ENCODE results near the gene ATP4B. TPM values are rescaled to one million over a fixed set of nuclear protein-coding genes. Genes with fewer than 3 reads are reported as not detected.

ATP4B gene
- total RNA-seq, 1 experiment from 2014 or later, result not detected

DNA sequence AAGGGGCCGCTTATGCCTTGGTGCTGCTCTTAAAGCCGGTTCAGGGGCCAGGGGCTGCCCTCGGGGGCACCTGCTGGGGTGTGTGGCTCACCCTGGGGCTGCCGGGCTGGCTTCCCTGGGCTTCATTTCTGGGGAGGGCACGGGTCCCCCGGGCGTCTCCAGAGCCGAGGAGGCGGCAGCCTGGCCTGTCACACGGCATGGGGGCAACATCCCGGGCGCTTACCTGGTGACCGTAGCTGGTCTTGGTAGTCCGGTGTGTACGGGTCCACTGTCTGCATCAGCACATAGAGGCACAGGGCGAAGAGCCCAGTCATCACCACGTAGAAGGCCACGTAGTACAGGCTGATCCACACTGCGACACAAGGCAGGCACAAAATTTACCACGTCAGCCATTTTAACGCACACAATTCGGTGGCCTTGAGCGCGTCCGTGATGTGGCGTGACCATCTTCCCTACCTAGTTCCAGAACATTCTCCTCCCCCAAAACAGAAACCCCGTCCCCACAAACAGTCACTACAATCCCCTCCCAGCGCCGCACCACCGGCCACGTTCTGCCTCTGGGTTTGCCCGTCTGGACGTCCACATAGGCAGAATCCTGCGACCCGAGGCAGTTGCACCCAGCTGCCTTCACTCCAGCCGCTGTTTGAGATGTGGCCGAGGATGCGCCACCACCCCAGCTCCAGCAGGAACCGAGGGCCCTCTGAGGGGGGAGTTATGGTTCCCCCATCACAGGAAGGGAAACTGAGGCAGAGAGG is 3.2 kb downstream of the ATP4B start:
- H3K18ac ChIP-seq (ENCODE audit: insufficient read length, low read depth, low read length), result no peak overlapping the region
- H4K8ac ChIP-seq (replicated peaks; ENCODE audit: insufficient read length, low read depth, low read length), result no peak overlapping the region
- H2BK120ac ChIP-seq (ENCODE audit: low read depth, low read length, poor library complexity, severe bottlenecking), result no peak overlapping the region
- no CpG with 5 or more reads among the region's 39 CpGs for WGBS (ENCODE audit: extremely low coverage, insufficient read length, low lambda C conversion rate)
- no peak overlapping the region for H2BK12ac ChIP-seq (ENCODE audit: insufficient read length, low read depth, low read length)
- no peak overlapping the region for H2BK20ac ChIP-seq (ENCODE audit: low read depth, low read length, poor library complexity, severe bottlenecking)
- no peak overlapping the region for H2AK5ac ChIP-seq (ENCODE audit: insufficient read length, low read length)
- no peaks in the 10 kb centered on the region for H3K79me2 ChIP-seq (ENCODE audit: insufficient read depth, low read length)
- Mint-ChIP-seq H3K27me3 (ENCODE audit: low read depth) (no peaks in the 10 kb centered on the region; the same call in 1 of the 2 replicates), H3K27ac (peak overlapping the region in 1 of 3 experiments; percentile 8; a peak in 1 of 7 replicates), H3K9me3 (no peaks in the 10 kb centered on the region), H3K36me3 (ENCODE audit: insufficient read depth in 1 of 3, low read depth in 3 of 3) (no peaks in the 10 kb centered on the region), H3K4me3 (no peak overlapping the region), H3K4me1 (peaks cover 2 to 3% of the 10 kb centered on the region in 2 experiments; a peak in 2 of 4 replicates)
- H2BK15ac ChIP-seq (ENCODE audit: low read depth, low read length), result no peak overlapping the region
- H3K23me2 ChIP-seq (ENCODE audit: insufficient read length, low read depth, low read length, poor library complexity, severe bottlenecking), result no peaks in the 10 kb centered on the region
- H3K9me3 ChIP-seq (ENCODE audit: control insufficient read depth, low read depth, low read length), result no peaks in the 10 kb centered on the region
- H3T11ph ChIP-seq (ENCODE audit: low read length), result no peak overlapping the region
- H3K23ac ChIP-seq (ENCODE audit: insufficient read length, low read depth, low read length), result no peak overlapping the region
- H2BK5ac ChIP-seq (ENCODE audit: insufficient read length, low read length), result no peak overlapping the region
- no peak overlapping the region for H3K4ac ChIP-seq (ENCODE audit: low read depth, low read length)
- H2AFZ ChIP-seq (ENCODE audit: low read length), result no peak overlapping the region
- H3K27me3 ChIP-seq (ENCODE audit: insufficient read depth, low read length), result no peaks in the 10 kb centered on the region
- H4K20me1 ChIP-seq (ENCODE audit: control insufficient read depth, insufficient read depth, insufficient read length), result no peaks in the 10 kb centered on the region
- H3K79me1 ChIP-seq (ENCODE audit: insufficient read depth, low read depth, low read length, poor library complexity, severe bottlenecking), result no peaks in the 10 kb centered on the region
- H4K5ac ChIP-seq (ENCODE audit: insufficient read length, low read depth, low read length), result no peak overlapping the region
- no peak overlapping the region for H3K14ac ChIP-seq (ENCODE audit: insufficient read depth, low read length)
- no peak overlapping the region for H3K4me2 ChIP-seq (ENCODE audit: insufficient read depth, insufficient read length, low read length)
- no peak for DNase-seq
- H4K91ac ChIP-seq (ENCODE audit: insufficient read length, low read depth, low read length), result no peak overlapping the region
- no peak overlapping the region for H3K27ac ChIP-seq (ENCODE audit: insufficient read length, low read depth, low read length)
- no peaks in the 10 kb centered on the region for H3K4me1 ChIP-seq (ENCODE audit: insufficient read depth, low read length)
- no peak overlapping the region for H3K9ac ChIP-seq (ENCODE audit: extremely low read depth, insufficient read length, low read length)
- no peak overlapping the region for H3K56ac ChIP-seq (ENCODE audit: insufficient read length, low read depth, low read length)
- TF ChIP-seq, protein P1, sequence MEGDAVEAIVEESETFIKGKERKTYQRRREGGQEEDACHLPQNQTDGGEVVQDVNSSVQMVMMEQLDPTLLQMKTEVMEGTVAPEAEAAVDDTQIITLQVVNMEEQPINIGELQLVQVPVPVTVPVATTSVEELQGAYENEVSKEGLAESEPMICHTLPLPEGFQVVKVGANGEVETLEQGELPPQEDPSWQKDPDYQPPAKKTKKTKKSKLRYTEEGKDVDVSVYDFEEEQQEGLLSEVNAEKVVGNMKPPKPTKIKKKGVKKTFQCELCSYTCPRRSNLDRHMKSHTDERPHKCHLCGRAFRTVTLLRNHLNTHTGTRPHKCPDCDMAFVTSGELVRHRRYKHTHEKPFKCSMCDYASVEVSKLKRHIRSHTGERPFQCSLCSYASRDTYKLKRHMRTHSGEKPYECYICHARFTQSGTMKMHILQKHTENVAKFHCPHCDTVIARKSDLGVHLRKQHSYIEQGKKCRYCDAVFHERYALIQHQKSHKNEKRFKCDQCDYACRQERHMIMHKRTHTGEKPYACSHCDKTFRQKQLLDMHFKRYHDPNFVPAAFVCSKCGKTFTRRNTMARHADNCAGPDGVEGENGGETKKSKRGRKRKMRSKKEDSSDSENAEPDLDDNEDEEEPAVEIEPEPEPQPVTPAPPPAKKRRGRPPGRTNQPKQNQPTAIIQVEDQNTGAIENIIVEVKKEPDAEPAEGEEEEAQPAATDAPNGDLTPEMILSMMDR (conservative IDR thresholded peaks at IDR 0.05), result no peak

Data from H9 (cell line).